HG03354 (cell line): Measurements from ENCODE around the gene HSPA9.

Source experiments
- ATAC-seq: cut with Tn5 transposase; IDR thresholded peaks from one replicate; pipeline ENCODE4 v1.9.1; 2021; ENCODE audit warnings: mild to moderate bottlenecking; ENCODE audit not compliant: unreplicated experiment, poor library complexity, severe bottlenecking

The HSPA9 gene

GRCh38 chr5:138575194-138576015 is at the start of gene HSPA9:
HSPA9 (minus strand) TSS chr5:138575401; CDS start chr5:138575318, 83 bp downstream.
- ATAC-seq = peak; percentile 87

GRCh38 chr5:138623053-138623452 is 47.9 kb upstream of the HSPA9 start:
- no peak for ATAC-seq

GRCh38 chr5:138622051-138622450 is 46.9 kb upstream of the HSPA9 start:
- no peak for ATAC-seq

GRCh38 chr5:138620663-138621224 is 45.5 kb upstream of the HSPA9 start:
- no peak for ATAC-seq

- no peak for ATAC-seq
Observed at GRCh38 chr5:138616508-138616907, 41.3 kb upstream of the HSPA9 start.

- no peak for ATAC-seq
Observed at GRCh38 chr5:138615461-138615860, 40.3 kb upstream of the HSPA9 start.

- no peak for ATAC-seq
Observed at GRCh38 chr5:138611678-138612218, 36.5 kb upstream of the HSPA9 start.

- no peak for ATAC-seq
Observed at GRCh38 chr5:138610918-138611677, 35.9 kb upstream of the HSPA9 start.

- no peak for ATAC-seq
Observed at GRCh38 chr5:138610415-138610917, 35.3 kb upstream of the HSPA9 start.

GRCh38 chr5:138606378-138607064 is 31.3 kb upstream of the HSPA9 start:
- ATAC-seq = no peak

- peak; percentile 83 for ATAC-seq
Observed at GRCh38 chr5:138605254-138605972, 30.2 kb upstream of the HSPA9 start.

- no peak for ATAC-seq
Observed at GRCh38 chr5:138604176-138604785, 29.1 kb upstream of the HSPA9 start.

GRCh38 chr5:138603249-138603920 is 28.2 kb upstream of the HSPA9 start:
- ATAC-seq = no peak

GRCh38 chr5:138602371-138603000 is 27.3 kb upstream of the HSPA9 start:
- no peak for ATAC-seq

- ATAC-seq = no peak
Observed at GRCh38 chr5:138601444-138601843, 26.2 kb upstream of the HSPA9 start.

GRCh38 chr5:138600446-138600845 is 25.2 kb upstream of the HSPA9 start:
- ATAC-seq = no peak

- no peak for ATAC-seq
Observed at GRCh38 chr5:138597661-138598400, 22.6 kb upstream of the HSPA9 start.
